ENCODE data around the gene SHANK2. TPM values are rescaled to one million over a fixed set of nuclear protein-coding genes. Genes with fewer than 3 reads are reported as not detected.

Gene SHANK2
- total and polyA plus RNA-seq, 11 donors = under 0.01 to 1.5 (median 0.31) TPM; not detected in 5

DNA sequence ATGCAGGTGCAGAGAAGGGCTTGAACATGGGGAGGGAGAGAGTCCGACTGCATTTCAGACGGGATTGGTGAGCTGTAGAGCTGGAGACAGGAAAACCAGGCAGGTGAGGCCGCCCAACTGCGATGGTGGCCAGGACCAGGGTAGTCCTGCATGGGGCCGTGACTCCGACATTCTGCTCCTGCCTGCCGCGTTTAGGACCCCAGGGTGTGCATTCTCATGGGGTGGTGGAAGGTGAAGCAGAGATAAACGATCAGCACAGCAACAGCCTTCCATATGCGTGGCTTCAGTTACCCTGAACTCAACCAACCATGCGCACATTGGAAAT, 29.3 kb downstream of the SHANK2 start:
- Histone ChIP-seq H3K36me3 (no peaks in the 10 kb centered on the region), H3K4me3 (no peak overlapping the region), H3K27me3 (peaks cover 0 to 7% (median 0%) of the 10 kb centered on the region in 9 donors), H3K27ac (no peak overlapping the region), H3K4me1 (no peaks in the 10 kb centered on the region), H3K9me3 (peaks cover 0 to 30% (median 17%) of the 10 kb centered on the region in 12 donors)
- 83 to 91% (median 89%) methylated on average over 11 of the region's 11 CpGs for WGBS, 4 donors
- no peak for DNase-seq
- intact Hi-C loops (cut with DNase I) = no loop called here
- no peak for ATAC-seq
- TF ChIP-seq, protein P1, sequence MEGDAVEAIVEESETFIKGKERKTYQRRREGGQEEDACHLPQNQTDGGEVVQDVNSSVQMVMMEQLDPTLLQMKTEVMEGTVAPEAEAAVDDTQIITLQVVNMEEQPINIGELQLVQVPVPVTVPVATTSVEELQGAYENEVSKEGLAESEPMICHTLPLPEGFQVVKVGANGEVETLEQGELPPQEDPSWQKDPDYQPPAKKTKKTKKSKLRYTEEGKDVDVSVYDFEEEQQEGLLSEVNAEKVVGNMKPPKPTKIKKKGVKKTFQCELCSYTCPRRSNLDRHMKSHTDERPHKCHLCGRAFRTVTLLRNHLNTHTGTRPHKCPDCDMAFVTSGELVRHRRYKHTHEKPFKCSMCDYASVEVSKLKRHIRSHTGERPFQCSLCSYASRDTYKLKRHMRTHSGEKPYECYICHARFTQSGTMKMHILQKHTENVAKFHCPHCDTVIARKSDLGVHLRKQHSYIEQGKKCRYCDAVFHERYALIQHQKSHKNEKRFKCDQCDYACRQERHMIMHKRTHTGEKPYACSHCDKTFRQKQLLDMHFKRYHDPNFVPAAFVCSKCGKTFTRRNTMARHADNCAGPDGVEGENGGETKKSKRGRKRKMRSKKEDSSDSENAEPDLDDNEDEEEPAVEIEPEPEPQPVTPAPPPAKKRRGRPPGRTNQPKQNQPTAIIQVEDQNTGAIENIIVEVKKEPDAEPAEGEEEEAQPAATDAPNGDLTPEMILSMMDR (IDR thresholded peaks at IDR 0.05) = no peak
- TF ChIP-seq POLR2A (IDR thresholded peaks at IDR 0.05) = no peak

DNA sequence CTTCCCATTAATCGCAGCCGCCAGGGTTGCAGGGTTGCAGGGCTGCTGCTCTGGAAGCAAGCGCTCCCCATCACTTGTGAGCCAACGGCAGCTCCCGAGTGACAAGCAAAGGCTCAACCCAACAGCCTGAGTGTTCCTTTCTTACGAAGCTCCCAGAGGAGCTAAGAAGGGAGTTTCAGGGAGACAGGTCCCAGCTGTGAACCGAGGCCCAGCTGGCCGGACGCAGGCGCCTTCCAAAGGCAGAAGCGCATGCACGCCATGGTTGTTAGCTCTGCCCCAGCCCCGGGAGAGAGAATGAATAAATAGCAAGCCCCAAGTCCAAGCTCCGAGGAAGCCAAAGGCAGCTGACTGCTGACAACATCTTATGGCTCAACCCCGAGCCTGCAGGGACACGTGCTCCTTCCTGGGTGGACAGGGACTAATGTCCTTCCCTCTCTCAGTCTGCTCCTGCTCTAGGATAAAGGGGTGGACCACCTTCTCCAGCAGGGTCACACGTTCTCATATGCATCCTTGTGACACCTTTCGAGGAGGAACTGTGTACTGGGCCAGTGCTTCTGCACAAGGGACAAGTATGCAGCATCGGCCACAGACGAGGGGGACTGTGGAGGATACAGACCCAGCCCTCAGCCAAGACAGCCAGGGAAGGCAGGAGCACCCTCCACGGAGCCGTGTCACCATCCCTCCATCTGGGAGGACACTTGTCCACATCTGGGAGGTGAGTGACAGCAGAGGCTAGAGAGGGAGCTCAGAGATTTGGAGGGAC, 29.9 kb downstream of the SHANK2 start:
- 66 to 75% (median 72%) methylated on average over 20 to 22 of the region's 22 CpGs for WGBS, 4 donors
- no peaks in the 10 kb centered on the region for H3K36me3 ChIP-seq
- H3K27ac ChIP-seq = no peak overlapping the region
- peaks cover 0 to 7% (median 0%) of the 10 kb centered on the region in 9 donors for H3K27me3 ChIP-seq
- no peaks in the 10 kb centered on the region for H3K4me1 ChIP-seq
- DNase-seq (peak in 2 of 5 donors; percentile 34 to 54), ATAC-seq (peak in 3 of 4 donors; percentile 33 to 62 (median 46))
- no peak for TF ChIP-seq POLR2A (IDR thresholded peaks at IDR 0.05)
- intact Hi-C loops (cut with DNase I) = no loop called here
- H3K9me3 ChIP-seq = peaks cover 0 to 24% (median 16%) of the 10 kb centered on the region in 12 donors
- no peak overlapping the region for H3K4me3 ChIP-seq

DNA sequence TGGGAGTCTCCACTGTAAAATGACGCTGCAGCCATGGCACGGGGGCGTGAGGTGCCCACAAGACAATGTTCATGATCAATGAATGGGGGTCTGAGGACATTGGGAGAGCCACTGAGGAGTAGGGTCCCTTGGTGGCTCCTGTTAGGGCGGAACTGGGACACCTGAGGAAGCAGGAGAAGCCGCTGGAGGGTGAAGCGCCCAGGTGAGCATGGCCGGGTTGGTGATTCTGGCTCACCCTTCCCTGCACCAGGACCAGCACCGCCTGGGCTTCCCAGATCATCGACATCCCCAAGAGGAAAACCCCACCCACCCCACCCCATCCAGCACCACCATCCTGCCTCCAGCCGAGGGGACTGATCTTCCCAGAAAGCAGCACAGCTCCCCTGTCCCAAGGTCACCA, 30.6 kb downstream of the SHANK2 start:
- no peak for ATAC-seq
- H3K36me3 ChIP-seq = no peaks in the 10 kb centered on the region
- H3K4me1 ChIP-seq = no peaks in the 10 kb centered on the region
- H3K27ac ChIP-seq = no peak overlapping the region
- TF ChIP-seq, protein P1 (IDR thresholded peaks at IDR 0.05) = no peak
- no peak for TF ChIP-seq POLR2A (IDR thresholded peaks at IDR 0.05)
- intact Hi-C loops (cut with DNase I) = no loop called here
- peaks cover 0 to 12% (median 0%) of the 10 kb centered on the region in 9 donors for H3K27me3 ChIP-seq
- no peak overlapping the region for H3K4me3 ChIP-seq
- WGBS, 4 donors = 75 to 92% (median 85%) methylated on average over 7 to 10 of the region's 10 CpGs
- H3K9me3 ChIP-seq = peaks cover 0 to 18% (median 9%) of the 10 kb centered on the region in 12 donors
- DNase-seq = no peak

DNA sequence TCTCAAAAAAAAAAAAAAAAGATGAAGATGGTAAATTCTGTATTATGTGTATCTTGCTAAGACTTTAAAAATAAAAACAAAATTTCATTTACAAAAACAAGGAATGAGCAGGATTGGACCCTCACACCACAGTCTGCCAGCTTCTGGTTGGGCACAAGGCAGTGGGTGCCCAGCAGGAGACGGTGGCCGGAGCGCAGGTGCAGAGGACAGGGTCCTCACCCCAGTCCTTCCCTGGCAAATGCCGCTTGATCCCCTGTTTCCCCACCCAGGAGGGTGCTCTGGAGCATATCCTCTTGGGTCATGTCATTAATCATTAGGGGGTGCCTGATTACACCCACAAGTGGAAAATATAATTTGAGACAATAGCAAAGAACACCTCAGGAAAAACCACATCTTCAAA, 31.2 kb downstream of the SHANK2 start:
- TF ChIP-seq, protein P1 (IDR thresholded peaks at IDR 0.05) = no peak
- no peak for TF ChIP-seq POLR2A (IDR thresholded peaks at IDR 0.05)
- Histone ChIP-seq H3K27me3 (peaks cover 0 to 18% (median 0%) of the 10 kb centered on the region in 9 donors), H3K27ac (no peak overlapping the region), H3K4me1 (no peaks in the 10 kb centered on the region), H3K9me3 (peaks cover 0 to 11% (median 3%) of the 10 kb centered on the region in 12 donors), H3K36me3 (no peaks in the 10 kb centered on the region), H3K4me3 (no peak overlapping the region)
- WGBS, 4 donors = 89 to 95% (median 91%) methylated on average over 4 of the region's 4 CpGs
- intact Hi-C loops (cut with DNase I) = no loop called here
- DNase-seq = no peak
- no peak for ATAC-seq
